Measurements from ENCODE around the gene EXTL2.
A peak's percentile ranks its signal among the peaks of the same experiment; 100 is the strongest.

EXTL2 gene

GRCh38 chr1:100874433-100874832, 20.2 kb downstream of the EXTL2 start:
- H3K9me3 ChIP-seq (ENCODE audit: severe bottlenecking): no peaks in the 10 kb centered on the region
- H3K27ac ChIP-seq: no peak overlapping the region
- TF ChIP-seq, protein P1, sequence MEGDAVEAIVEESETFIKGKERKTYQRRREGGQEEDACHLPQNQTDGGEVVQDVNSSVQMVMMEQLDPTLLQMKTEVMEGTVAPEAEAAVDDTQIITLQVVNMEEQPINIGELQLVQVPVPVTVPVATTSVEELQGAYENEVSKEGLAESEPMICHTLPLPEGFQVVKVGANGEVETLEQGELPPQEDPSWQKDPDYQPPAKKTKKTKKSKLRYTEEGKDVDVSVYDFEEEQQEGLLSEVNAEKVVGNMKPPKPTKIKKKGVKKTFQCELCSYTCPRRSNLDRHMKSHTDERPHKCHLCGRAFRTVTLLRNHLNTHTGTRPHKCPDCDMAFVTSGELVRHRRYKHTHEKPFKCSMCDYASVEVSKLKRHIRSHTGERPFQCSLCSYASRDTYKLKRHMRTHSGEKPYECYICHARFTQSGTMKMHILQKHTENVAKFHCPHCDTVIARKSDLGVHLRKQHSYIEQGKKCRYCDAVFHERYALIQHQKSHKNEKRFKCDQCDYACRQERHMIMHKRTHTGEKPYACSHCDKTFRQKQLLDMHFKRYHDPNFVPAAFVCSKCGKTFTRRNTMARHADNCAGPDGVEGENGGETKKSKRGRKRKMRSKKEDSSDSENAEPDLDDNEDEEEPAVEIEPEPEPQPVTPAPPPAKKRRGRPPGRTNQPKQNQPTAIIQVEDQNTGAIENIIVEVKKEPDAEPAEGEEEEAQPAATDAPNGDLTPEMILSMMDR (IDR thresholded peaks at IDR 0.05; ENCODE audit: low read depth, low read length): no peak
- no peaks in the 10 kb centered on the region for H3K27me3 ChIP-seq (ENCODE audit: insufficient read depth, low read depth, severe bottlenecking)
- DNase-seq: no peak
- no peak overlapping the region for H3K4me3 ChIP-seq (ENCODE audit: low read depth, low read length)
- H3K36me3 ChIP-seq: no peaks in the 10 kb centered on the region; the same call in 1 of the 2 replicates

GRCh38 chr1:100869996-100870395, 24.6 kb downstream of the EXTL2 start:
- TF ChIP-seq, protein P1 (IDR thresholded peaks at IDR 0.05; ENCODE audit: low read depth, low read length): no peak
- H3K4me3 ChIP-seq (ENCODE audit: low read depth, low read length): no peak overlapping the region

DNA sequence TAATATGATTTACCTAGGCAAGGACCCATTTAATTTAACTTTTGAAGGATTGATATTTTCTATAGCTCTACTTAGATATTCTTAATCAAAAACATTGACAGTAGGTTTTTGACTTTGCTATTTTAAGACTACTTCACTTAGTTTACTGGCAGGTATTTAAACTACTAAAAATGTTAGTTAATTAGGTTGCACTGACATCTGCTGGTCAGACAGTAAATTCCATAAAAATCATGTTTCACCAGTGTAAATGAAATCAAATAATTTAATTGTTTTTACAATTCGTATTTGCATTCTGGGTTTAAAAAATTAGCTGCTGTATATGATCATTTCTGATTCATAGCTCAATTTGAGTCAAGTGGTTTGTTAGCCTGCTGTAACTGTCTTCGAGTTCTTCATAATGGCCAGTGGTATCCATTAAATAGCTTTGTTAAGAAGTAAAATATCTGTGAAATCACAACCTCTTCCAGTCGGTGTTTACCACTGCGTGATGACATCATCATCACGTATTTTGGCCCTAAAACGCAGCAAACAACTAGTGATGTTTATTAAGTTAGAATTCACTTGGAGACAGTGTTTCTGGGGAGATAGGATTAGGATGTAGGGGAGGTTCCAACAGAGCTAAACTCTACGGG, 26.2 kb downstream of the EXTL2 start:
- TF ChIP-seq, protein P1 (IDR thresholded peaks at IDR 0.05; ENCODE audit: low read depth, low read length): 0 out of 2 replicates have a peak, but pooled peaks have one; percentile 12
- Histone ChIP-seq H3K27ac (no peak overlapping the region), H3K4me3 (ENCODE audit: low read depth, low read length) (no peak overlapping the region), H3K27me3 (ENCODE audit: insufficient read depth, low read depth, severe bottlenecking) (no peaks in the 10 kb centered on the region), H3K9me3 (ENCODE audit: severe bottlenecking) (no peaks in the 10 kb centered on the region), H3K36me3 (no peaks in the 10 kb centered on the region)
- no peak for DNase-seq

More at GRCh38 chr1:100869996-100870395, 24.6 kb downstream of the EXTL2 start:
- no peaks in the 10 kb centered on the region for H3K27me3 ChIP-seq (ENCODE audit: insufficient read depth, low read depth, severe bottlenecking)
- H3K9me3 ChIP-seq (ENCODE audit: severe bottlenecking): no peaks in the 10 kb centered on the region
- no peaks in the 10 kb centered on the region for H3K36me3 ChIP-seq
- DNase-seq: no peak
- no peak overlapping the region for H3K27ac ChIP-seq

GRCh38 chr1:100866901-100867206, 27.8 kb downstream of the EXTL2 start:
- no peaks in the 10 kb centered on the region for H3K27me3 ChIP-seq (ENCODE audit: insufficient read depth, low read depth, severe bottlenecking)
- TF ChIP-seq, protein P1 (IDR thresholded peaks at IDR 0.05; ENCODE audit: low read depth, low read length): no peak
- no peaks in the 10 kb centered on the region for H3K36me3 ChIP-seq
- DNase-seq: no peak
- no peak overlapping the region for H3K4me3 ChIP-seq (ENCODE audit: low read depth, low read length)
- H3K9me3 ChIP-seq (ENCODE audit: severe bottlenecking): no peaks in the 10 kb centered on the region
- no peak overlapping the region for H3K27ac ChIP-seq

DNA sequence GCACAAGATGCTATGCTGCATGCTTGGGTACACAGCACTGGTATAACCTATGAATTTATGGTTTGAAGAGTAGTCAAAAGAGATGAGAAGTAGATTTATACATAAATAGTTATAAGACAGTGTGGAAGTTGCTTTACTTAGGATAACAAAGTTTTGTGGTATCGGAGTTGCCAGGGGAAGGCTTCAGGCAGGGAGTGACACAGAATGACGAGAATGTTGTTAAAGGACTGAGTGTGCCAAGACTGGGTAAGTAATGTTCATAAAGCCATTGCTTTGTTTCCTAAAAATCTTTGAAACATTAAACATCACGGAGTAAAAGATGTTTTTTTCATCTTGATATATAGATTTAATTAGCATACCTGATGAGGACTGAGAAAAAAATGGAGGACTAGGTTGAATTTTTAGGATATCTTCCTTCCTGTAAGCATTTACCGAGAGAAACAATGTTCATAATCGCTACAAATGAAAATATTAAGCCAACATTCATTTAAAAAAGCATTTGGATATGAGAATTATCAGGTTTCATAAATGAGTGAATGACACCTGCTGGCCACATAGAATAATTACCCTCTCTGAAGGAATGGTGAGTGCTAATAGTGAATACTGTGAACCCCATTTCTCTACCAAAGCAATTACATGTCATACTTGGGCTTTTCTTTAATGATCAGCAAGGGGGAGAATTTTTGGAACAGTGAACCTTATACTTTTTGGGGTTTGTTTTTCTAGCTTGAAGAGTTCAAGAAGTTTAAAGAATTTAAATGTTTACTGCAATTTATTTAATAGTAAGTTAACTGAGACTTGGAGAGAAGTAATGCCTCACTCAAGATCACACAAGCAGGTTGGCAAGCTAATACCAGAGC, 28.4 kb downstream of the EXTL2 start:
- H3K9me3 ChIP-seq (ENCODE audit: severe bottlenecking): no peaks in the 10 kb centered on the region
- no peaks in the 10 kb centered on the region for H3K27me3 ChIP-seq (ENCODE audit: insufficient read depth, low read depth, severe bottlenecking)
- H3K27ac ChIP-seq: no peak overlapping the region
- DNase-seq: no peak
- TF ChIP-seq, protein P1 (IDR thresholded peaks at IDR 0.05; ENCODE audit: low read depth, low read length): 0 out of 2 replicates have a peak, but pooled peaks have one; percentile 2
- H3K36me3 ChIP-seq: no peaks in the 10 kb centered on the region
- H3K4me3 ChIP-seq (ENCODE audit: low read depth, low read length): no peak overlapping the region

All from WERI-Rb-1 (cell line).